HG03280 (cell line): Measurements from ENCODE around the gene LRFN2.

ENCODE experiments used
- ATAC-seq: cut with Tn5 transposase; IDR thresholded peaks from one replicate; pipeline ENCODE4 v1.9.1; 2021; ENCODE audit warnings: mild to moderate bottlenecking, moderate library complexity; ENCODE audit not compliant: unreplicated experiment

LRFN2 gene

GRCh38 chr6:40520678-40521077 lies 66.5 kb downstream of the LRFN2 start:
- ATAC-seq, result no peak

- ATAC-seq, result no peak
These were observed 67.1 kb downstream of the LRFN2 start for GRCh38 chr6:40520084-40520483.

- no peak for ATAC-seq
These were observed 69.5 kb downstream of the LRFN2 start for GRCh38 chr6:40517654-40518053.

- no peak for ATAC-seq
These were observed 70.7 kb downstream of the LRFN2 start for GRCh38 chr6:40516429-40516828.

- ATAC-seq, result no peak
These were observed 74.8 kb downstream of the LRFN2 start for GRCh38 chr6:40512340-40512739.

GRCh38 chr6:40511884-40512283 lies 75.3 kb downstream of the LRFN2 start:
- no peak for ATAC-seq

- no peak for ATAC-seq
These were observed 76.7 kb downstream of the LRFN2 start for GRCh38 chr6:40510442-40510841.

GRCh38 chr6:40509716-40510260 lies 77.4 kb downstream of the LRFN2 start:
- no peak for ATAC-seq

GRCh38 chr6:40509086-40509485 lies 78.1 kb downstream of the LRFN2 start:
- no peak for ATAC-seq

GRCh38 chr6:40506954-40507353 lies 80.2 kb downstream of the LRFN2 start:
- no peak for ATAC-seq

GRCh38 chr6:40505191-40505810 lies 81.9 kb downstream of the LRFN2 start:
- ATAC-seq, result no peak

GRCh38 chr6:40504274-40504673 lies 82.9 kb downstream of the LRFN2 start:
- ATAC-seq, result no peak

GRCh38 chr6:40500227-40500626 lies 86.9 kb downstream of the LRFN2 start:
- ATAC-seq, result no peak

- ATAC-seq, result no peak
These were observed 87.9 kb downstream of the LRFN2 start for GRCh38 chr6:40499215-40499614.

- ATAC-seq, result no peak
These were observed 89.0 kb downstream of the LRFN2 start for GRCh38 chr6:40498148-40498547.

- no peak for ATAC-seq
These were observed 95.0 kb downstream of the LRFN2 start for GRCh38 chr6:40492187-40492586.

GRCh38 chr6:40490508-40490907 lies 96.7 kb downstream of the LRFN2 start:
- ATAC-seq, result no peak

- ATAC-seq, result no peak
These were observed 97.4 kb downstream of the LRFN2 start for GRCh38 chr6:40489798-40490197.

- no peak for ATAC-seq
These were observed 100.6 kb downstream of the LRFN2 start for GRCh38 chr6:40486576-40486975.

GRCh38 chr6:40485795-40486194 lies 101.4 kb downstream of the LRFN2 start:
- no peak for ATAC-seq

- ATAC-seq, result no peak
These were observed 101.9 kb downstream of the LRFN2 start for GRCh38 chr6:40485300-40485699.

- no peak for ATAC-seq
These were observed 103.1 kb downstream of the LRFN2 start for GRCh38 chr6:40484066-40484465.

GRCh38 chr6:40482532-40482931 lies 104.6 kb downstream of the LRFN2 start:
- ATAC-seq, result no peak
